GM21528 (cell line): ENCODE results near the gene LRRC4B.
"Not testable (repeated sequence)": the region's sequence is repeated elsewhere in the genome, so short reads cannot be mapped to it uniquely, and the experiment has no call there.

Source experiments
- ATAC-seq: cut with Tn5 transposase; IDR thresholded peaks from one replicate; pipeline ENCODE4 v1.9.1; 2021; ENCODE audit warnings: mild to moderate bottlenecking, moderate library complexity; ENCODE audit not compliant: unreplicated experiment, low FRiP score

Gene LRRC4B, protein sequence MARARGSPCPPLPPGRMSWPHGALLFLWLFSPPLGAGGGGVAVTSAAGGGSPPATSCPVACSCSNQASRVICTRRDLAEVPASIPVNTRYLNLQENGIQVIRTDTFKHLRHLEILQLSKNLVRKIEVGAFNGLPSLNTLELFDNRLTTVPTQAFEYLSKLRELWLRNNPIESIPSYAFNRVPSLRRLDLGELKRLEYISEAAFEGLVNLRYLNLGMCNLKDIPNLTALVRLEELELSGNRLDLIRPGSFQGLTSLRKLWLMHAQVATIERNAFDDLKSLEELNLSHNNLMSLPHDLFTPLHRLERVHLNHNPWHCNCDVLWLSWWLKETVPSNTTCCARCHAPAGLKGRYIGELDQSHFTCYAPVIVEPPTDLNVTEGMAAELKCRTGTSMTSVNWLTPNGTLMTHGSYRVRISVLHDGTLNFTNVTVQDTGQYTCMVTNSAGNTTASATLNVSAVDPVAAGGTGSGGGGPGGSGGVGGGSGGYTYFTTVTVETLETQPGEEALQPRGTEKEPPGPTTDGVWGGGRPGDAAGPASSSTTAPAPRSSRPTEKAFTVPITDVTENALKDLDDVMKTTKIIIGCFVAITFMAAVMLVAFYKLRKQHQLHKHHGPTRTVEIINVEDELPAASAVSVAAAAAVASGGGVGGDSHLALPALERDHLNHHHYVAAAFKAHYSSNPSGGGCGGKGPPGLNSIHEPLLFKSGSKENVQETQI

DNA sequence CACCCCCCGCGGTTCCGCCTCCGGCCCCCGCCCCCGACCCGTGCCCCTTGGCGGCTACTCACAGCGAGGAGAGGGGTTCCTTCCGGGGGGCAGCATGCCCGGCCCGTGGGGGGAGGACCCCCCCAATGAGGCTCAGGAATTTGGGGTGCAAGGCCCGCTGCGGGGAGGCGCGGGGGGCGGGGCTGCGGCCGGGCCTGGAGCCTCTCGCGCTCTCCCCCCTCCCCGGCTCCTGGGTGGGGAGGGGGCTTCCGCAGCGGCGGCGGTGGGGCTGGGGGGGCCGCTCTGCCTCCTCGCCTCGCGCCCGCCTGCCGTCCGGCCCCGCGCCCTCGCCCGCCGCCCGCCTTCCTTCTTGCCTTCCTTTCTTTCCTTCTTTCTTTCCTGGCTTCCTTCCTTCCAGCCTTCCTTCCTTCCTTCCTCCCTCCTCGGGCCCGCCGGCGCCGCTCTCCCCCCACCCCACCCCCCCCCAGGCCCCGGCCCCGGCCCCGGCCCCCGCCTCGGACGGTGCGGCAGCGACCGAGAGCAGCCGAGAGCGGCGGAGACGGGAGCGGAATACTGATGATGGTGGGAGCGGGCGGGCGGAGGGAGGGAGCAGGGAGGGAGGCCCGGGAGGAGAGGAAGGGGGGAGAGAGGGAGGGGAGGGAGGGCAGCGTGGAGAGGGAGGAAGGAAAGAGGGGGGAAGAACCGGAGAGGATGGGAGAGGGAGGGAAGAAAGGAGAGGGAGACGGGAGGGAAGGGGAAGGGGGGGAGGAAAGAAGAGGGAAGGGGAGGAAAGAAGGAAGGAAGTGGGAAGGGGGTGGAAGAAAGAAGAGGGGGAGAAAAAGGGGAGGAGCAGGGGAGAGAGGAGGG lies at the start of gene LRRC4B:
TSS of gene LRRC4B (minus strand) at position 554 of the 846 bp plus-strand sequence. CDS start 19,597 bp downstream, outside the sequence.
- no peak for ATAC-seq

- ATAC-seq, result not testable (repeated sequence)
These were observed 44.5 kb upstream of the LRRC4B start for GRCh38 chr19:50612504-50613404.

- ATAC-seq, result no peak
These were observed 39.9 kb upstream of the LRRC4B start for GRCh38 chr19:50607874-50608785.

- ATAC-seq, result no peak
These were observed 39.2 kb upstream of the LRRC4B start for GRCh38 chr19:50607388-50607787.

DNA sequence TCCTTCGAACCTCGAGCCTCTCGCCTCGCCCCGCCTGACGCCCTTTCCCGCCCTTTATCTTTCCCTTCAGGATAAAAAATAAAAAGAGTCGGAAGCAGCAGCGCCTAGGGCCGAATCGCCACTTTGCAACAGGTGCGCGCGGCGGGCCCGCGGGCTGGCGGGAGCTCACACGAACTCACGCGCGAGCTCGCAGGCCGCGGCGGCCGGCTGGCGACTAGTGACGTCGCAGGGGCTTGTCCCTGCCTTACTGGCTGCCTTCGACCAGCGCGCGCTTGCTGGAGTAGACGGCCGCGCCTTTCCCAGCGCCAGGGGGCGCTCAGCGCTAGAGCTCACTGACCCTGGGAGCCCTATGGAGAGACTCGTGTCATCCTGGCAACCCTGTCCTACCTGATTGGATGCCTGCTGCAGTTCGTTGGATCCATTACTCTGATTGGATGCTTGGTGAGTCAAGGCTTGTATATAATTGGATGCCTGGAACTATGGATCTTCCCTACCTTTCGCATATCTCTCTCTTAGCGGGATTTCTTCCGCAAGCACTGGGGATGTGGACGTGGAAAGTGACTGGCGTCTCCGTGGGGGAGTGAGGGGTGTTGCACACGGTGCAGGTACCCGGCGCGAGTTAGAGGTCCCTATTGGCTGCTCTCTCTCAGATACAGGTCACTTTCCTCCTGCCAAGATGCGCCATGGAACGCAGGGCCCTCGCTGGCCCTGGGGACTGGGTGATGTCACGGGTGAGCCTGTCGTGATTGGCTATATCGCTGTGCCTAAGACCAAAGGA lies 38.0 kb upstream of the LRRC4B start:
- not testable (repeated sequence) for ATAC-seq

DNA sequence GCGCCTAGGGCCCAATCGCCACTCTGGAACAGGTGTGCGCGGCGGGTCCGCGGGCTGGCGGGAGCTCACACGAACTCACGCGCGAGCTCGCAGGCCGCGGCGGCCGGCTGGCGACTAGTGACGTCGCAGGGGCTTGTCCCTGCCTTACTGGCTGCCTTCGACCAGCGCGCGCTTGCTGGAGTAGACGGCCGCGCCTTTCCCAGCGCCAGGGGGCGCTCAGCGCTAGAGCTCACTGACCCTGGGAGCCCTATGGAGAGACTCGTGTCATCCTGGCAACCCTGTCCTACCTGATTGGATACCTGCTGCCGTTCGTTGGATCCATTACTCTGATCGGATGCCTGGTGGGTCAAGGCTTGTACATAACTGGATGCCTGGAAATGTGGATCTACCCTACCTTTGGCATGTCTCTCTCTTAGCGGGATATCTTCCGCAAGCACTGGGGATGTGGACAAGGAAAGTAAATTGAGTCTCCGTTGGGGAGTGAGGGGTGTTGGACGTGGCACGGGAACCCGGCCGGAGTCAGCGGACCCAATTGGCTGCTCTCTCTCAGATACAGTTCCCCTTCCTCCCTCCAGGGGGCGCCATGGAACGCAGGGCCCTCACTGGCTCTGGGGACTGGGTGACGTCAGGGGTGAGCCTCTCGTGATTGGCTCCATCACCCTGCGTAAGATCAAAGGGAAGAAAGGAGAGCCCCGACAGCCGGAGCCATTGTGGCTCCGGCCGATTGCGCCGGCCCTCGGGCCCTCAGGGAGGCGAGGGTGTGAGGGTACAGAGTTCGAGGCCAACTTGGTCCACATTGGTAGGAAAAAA lies 36.2 kb upstream of the LRRC4B start:
- ATAC-seq, result not testable (repeated sequence)

- no peak for ATAC-seq
These were observed 34.7 kb upstream of the LRRC4B start for GRCh38 chr19:50602935-50603334.

DNA sequence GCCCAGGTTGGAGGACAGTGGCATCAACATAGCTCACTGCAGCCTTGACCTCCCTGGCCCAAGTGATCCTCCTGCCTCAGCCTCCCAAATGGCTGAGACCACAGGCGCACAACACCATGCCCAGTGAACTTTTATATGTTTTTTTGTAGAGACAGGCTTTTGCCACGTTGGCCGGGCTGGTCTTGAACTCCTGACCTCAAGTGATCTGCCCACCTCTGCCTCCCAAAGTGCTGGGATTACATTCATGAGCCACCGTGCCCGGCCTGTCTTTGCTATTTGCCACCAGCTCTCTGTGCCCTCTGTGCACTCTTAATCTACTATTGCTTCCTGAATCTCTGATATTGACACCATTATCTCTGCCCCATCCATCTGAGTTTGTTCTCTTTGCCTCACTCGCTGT lies 34.3 kb upstream of the LRRC4B start:
- no peak for ATAC-seq

GRCh38 chr19:50602089-50602422 lies 33.8 kb upstream of the LRRC4B start:
- no peak for ATAC-seq

DNA sequence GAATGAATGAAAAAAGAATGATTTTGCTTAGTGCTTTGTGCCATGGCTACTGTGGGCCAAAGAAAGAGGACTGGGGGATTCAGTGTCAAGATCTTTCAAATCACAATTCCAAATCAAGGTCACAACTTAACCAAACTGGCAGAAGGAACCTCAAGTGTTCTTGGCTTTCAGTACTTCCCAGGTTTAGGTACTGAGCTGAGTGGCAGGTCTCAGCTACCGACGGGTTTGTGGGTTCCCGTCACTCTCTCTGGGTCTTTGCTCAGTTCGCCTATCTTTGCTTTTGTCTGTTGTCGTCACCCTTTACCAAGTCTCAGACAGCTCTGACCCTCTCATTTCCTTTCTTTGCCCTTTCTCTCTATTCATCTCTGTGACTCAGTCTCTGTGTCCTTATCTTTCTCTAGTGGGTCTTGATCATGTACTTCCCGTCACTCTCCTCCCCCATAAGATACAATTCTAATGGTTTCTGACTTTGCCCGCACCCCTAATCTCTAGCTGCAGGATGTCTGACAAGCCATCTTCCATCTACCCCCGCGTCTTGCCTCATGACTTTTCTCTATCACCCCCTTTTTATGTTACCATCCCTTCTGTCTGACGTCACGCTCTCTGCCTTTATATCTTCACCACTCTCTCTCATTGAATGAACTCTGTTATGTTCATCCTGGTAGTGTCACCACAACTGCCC lies 33.3 kb upstream of the LRRC4B start:
- no peak for ATAC-seq

DNA sequence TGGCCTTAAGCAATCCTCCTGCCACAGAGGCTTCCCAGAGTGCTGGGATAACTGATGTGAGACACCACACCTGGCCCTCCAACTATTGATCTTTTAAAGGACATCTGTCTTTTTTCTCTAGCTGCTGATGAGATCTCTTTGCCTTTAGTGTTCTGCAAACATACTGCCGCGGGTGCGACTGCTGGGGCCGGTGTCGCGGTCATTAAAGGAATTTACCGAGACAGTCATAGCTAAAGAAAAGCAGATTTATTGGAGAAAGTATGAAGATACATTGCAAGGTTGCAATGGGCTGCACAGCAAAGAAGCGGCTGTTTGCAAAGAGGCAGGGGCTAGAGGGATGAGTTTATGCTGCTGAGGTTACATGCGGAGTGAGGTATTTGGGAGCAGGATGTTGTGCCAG lies 31.2 kb upstream of the LRRC4B start:
- no peak for ATAC-seq

GRCh38 chr19:50590191-50590590 lies 22.0 kb upstream of the LRRC4B start:
- ATAC-seq, result no peak

- ATAC-seq, result not testable (repeated sequence)
These were observed 13.8 kb upstream of the LRRC4B start for GRCh38 chr19:50581795-50582660.

DNA sequence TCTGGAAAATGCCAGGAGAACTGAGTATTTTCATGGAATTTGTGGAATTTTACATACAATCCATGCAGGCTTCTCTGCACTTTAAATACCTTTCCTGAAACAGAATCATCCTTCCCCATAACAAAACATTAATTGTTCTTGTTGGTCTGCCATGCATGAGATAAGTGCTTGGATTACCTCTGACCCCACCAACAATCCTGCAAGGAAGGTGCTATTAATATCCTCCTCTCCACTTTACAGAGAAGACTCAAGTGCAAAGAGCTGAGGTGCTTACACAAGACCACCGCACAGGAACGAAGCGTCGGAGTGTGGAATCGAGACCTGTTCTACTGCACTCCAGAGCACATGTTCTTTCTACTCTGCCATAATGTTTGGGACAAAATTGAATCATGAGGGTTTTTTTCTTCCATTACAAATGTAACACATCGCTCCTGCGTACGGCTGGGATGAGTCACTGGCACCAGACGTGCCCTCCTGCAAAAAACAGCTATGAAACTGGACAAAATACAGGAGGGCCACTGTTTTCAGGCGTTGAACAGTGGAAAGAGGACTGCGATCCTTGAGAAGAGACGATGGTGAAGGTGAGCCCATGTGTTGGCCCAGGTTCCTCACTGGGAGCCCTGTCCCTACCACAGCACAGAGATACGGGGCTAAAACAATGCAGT lies 12.9 kb upstream of the LRRC4B start:
- no peak for ATAC-seq

DNA sequence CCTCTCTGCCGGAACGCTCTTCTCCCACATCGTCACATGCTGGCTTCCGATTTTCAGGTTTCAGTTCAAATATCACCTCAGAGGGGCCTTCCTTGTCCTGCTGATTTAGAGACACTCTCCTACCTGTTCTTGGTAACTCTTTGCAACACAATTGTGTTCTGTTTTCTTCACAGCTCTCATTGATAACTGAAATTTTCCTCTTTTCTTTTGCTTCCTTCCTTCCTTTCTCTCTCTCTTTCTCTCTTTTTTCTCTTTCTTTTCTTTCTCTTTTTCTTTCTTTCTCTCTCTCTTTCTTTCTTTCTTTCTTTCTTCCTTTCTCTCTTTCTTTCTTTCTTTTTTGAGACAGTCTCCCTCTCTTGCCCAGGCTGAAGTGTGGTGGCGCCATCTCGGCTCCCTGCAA lies 12.0 kb upstream of the LRRC4B start:
- ATAC-seq, result no peak
